ENCODE data around the gene GIPC2. TPM values are rescaled to one million over a fixed set of nuclear protein-coding genes. Genes with fewer than 3 reads are reported as not detected.

GIPC2 gene
- total RNA-seq, 4 donors from 2014 or later, result 14.2 to 40.1 (median 24.1) TPM

GRCh38 chr1:78088015-78088414 lies 42.2 kb downstream of the GIPC2 start:
- WGBS, 2 donors (ENCODE audit: low coverage in 1 of 2), result 78 to 80% methylated on average over 2 of the region's 2 CpGs
- TF ChIP-seq POLR2A (IDR thresholded peaks at IDR 0.05) (no peak), POLR2AphosphoS5 (IDR thresholded peaks at IDR 0.05) (no peak), EP300 (IDR thresholded peaks at IDR 0.05; ENCODE audit: low read depth) (no peak)
- TF ChIP-seq, protein P1, sequence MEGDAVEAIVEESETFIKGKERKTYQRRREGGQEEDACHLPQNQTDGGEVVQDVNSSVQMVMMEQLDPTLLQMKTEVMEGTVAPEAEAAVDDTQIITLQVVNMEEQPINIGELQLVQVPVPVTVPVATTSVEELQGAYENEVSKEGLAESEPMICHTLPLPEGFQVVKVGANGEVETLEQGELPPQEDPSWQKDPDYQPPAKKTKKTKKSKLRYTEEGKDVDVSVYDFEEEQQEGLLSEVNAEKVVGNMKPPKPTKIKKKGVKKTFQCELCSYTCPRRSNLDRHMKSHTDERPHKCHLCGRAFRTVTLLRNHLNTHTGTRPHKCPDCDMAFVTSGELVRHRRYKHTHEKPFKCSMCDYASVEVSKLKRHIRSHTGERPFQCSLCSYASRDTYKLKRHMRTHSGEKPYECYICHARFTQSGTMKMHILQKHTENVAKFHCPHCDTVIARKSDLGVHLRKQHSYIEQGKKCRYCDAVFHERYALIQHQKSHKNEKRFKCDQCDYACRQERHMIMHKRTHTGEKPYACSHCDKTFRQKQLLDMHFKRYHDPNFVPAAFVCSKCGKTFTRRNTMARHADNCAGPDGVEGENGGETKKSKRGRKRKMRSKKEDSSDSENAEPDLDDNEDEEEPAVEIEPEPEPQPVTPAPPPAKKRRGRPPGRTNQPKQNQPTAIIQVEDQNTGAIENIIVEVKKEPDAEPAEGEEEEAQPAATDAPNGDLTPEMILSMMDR (IDR thresholded peaks at IDR 0.05), result no peak
- H3K36me3 ChIP-seq, result no peaks in the 10 kb centered on the region
- intact Hi-C loops (cut with DNase I; ENCODE audit: low total_unique reads), result no loop called here
- H3K4me1 ChIP-seq, result no peaks in the 10 kb centered on the region
- H3K27me3 ChIP-seq, result no peaks in the 10 kb centered on the region
- peaks cover 8 to 9% of the 10 kb centered on the region in 2 donors for H3K9me3 ChIP-seq
- DNase-seq, result no peak
- in situ Hi-C loops (cut with MboI; ENCODE audit: low pct_ligation_motif_present in 1 of 4, low pct_unique_long_range_greater_than_20kb in 1 of 4, low sequenced_read_pairs in 3 of 4), result no loop called here
- H3K27ac ChIP-seq, result no peak overlapping the region
- H3K4me3 ChIP-seq, result no peak overlapping the region

DNA sequence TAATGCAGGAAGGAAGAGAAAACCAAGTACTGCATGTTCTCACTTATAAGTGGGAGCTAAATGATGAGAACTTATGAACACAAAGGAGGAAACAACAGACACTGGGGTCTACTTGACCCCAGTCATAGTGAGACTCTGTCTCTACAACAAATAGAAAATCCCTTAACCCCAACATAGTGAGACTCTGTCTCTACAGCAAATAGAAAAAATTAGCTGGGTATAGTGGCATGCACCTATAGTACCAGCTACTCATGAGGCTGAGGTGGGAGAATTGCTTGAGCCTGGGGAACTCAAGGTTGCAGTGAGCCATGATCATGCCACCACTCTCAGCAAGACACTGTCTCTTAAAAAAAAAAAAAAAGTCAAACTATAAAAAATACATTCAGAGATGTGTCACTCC lies 42.7 kb downstream of the GIPC2 start:
- no peaks in the 10 kb centered on the region for H3K36me3 ChIP-seq
- no peak overlapping the region for H3K27ac ChIP-seq
- TF ChIP-seq EP300 (IDR thresholded peaks at IDR 0.05; ENCODE audit: low read depth), result no peak
- TF ChIP-seq, protein P1 (IDR thresholded peaks at IDR 0.05), result no peak
- TF ChIP-seq POLR2A (IDR thresholded peaks at IDR 0.05), result no peak
- TF ChIP-seq POLR2AphosphoS5 (IDR thresholded peaks at IDR 0.05), result no peak
- H3K9me3 ChIP-seq, result peaks cover 8 to 9% of the 10 kb centered on the region in 2 donors
- intact Hi-C loops (cut with DNase I; ENCODE audit: low total_unique reads), result no loop called here
- no peaks in the 10 kb centered on the region for H3K27me3 ChIP-seq
- in situ Hi-C loops (cut with MboI; ENCODE audit: low pct_ligation_motif_present in 1 of 4, low pct_unique_long_range_greater_than_20kb in 1 of 4, low sequenced_read_pairs in 3 of 4), result no loop called here
- DNase-seq, result no peak
- no peak overlapping the region for H3K4me3 ChIP-seq
- no peaks in the 10 kb centered on the region for H3K4me1 ChIP-seq

DNA sequence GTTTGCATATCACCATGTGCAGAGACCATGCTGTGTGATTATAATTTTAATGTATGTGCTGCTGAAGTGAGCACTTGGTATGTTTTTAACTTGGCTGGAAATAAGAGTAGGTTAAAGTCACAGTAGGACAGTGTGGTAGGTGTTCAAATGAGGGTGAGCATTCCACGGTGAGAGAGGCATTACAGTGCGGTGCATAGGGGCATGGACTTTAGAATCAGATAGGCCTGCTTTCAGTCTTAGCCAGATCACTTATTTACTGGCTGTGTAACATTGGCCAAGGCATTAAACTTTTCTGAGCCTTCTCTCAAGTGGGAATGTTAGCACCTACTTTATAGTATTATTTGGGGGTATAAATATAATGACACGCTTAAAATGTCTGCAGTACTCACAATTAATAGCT lies 43.2 kb downstream of the GIPC2 start:
- H3K27ac ChIP-seq, result no peak overlapping the region
- no peaks in the 10 kb centered on the region for H3K27me3 ChIP-seq
- H3K4me3 ChIP-seq, result no peak overlapping the region
- H3K4me1 ChIP-seq, result no peaks in the 10 kb centered on the region
- no peaks in the 10 kb centered on the region for H3K36me3 ChIP-seq
- in situ Hi-C loops (cut with MboI; ENCODE audit: low pct_ligation_motif_present in 1 of 4, low pct_unique_long_range_greater_than_20kb in 1 of 4, low sequenced_read_pairs in 3 of 4) (no loop called here), intact Hi-C loops (cut with DNase I; ENCODE audit: low total_unique reads) (no loop called here)
- no peak for DNase-seq
- WGBS, 2 donors (ENCODE audit: low coverage in 1 of 2), result 92 to 100% methylated on average over 1 to 3 of the region's 3 CpGs
- peaks cover 8 to 9% of the 10 kb centered on the region in 2 donors for H3K9me3 ChIP-seq
- TF ChIP-seq POLR2A (IDR thresholded peaks at IDR 0.05) (no peak), EP300 (IDR thresholded peaks at IDR 0.05; ENCODE audit: low read depth) (no peak), POLR2AphosphoS5 (IDR thresholded peaks at IDR 0.05) (no peak)
- TF ChIP-seq, protein P1 (IDR thresholded peaks at IDR 0.05), result no peak

- intact Hi-C loops (cut with DNase I; ENCODE audit: low total_unique reads), result no loop called here
- no peaks in the 10 kb centered on the region for H3K36me3 ChIP-seq
- H3K4me3 ChIP-seq, result no peak overlapping the region
- peaks cover 8 to 9% of the 10 kb centered on the region in 2 donors for H3K9me3 ChIP-seq
- no peak overlapping the region for H3K27ac ChIP-seq
- WGBS, 2 donors (ENCODE audit: low coverage in 1 of 2), result 84 to 85% methylated on average over 3 of the region's 3 CpGs
- no peaks in the 10 kb centered on the region for H3K27me3 ChIP-seq
- no peaks in the 10 kb centered on the region for H3K4me1 ChIP-seq
- DNase-seq, result no peak
- TF ChIP-seq POLR2A (IDR thresholded peaks at IDR 0.05), result no peak
- TF ChIP-seq, protein P1 (IDR thresholded peaks at IDR 0.05), result no peak
- no peak for TF ChIP-seq EP300 (IDR thresholded peaks at IDR 0.05; ENCODE audit: low read depth)
- no peak for TF ChIP-seq POLR2AphosphoS5 (IDR thresholded peaks at IDR 0.05)
- in situ Hi-C loops (cut with MboI; ENCODE audit: low pct_ligation_motif_present in 1 of 4, low pct_unique_long_range_greater_than_20kb in 1 of 4, low sequenced_read_pairs in 3 of 4), result no loop called here
Observed at GRCh38 chr1:78090472-78091133, 44.8 kb downstream of the GIPC2 start.
